Right lobe of liver (tissue), 4 donors: ENCODE measurements around the gene HS1BP3.

Experiments
- POLR2A ChIP-seq: fragments of 450-650 bp; IDR thresholded peaks from one replicate; pipeline ENCODE4 v1.6.1; 2017; ENCODE audit warnings: antibody characterized with exemption, mild to moderate bottlenecking
- TF ChIP-seq, protein P1 (sequence below), 4 donors: fragments of 200-600 bp in 3 of 4; fragments of 450-650 bp in 1 of 4; IDR thresholded peaks; one replicate each; pipeline versions ENCODE4 v1.5.1 to v1.8.0; 2016 to 2022; ENCODE audit warnings: antibody characterized with exemption in 4 of 4, mild to moderate bottlenecking in 2 of 4
- donor health status: DM: no; HTN: no; CAD: no.
- donor health status: DM: no; HTN: no; CAD: no.
- donor health status: DM: no; HTN: yes; CAD: no.

DNA sequence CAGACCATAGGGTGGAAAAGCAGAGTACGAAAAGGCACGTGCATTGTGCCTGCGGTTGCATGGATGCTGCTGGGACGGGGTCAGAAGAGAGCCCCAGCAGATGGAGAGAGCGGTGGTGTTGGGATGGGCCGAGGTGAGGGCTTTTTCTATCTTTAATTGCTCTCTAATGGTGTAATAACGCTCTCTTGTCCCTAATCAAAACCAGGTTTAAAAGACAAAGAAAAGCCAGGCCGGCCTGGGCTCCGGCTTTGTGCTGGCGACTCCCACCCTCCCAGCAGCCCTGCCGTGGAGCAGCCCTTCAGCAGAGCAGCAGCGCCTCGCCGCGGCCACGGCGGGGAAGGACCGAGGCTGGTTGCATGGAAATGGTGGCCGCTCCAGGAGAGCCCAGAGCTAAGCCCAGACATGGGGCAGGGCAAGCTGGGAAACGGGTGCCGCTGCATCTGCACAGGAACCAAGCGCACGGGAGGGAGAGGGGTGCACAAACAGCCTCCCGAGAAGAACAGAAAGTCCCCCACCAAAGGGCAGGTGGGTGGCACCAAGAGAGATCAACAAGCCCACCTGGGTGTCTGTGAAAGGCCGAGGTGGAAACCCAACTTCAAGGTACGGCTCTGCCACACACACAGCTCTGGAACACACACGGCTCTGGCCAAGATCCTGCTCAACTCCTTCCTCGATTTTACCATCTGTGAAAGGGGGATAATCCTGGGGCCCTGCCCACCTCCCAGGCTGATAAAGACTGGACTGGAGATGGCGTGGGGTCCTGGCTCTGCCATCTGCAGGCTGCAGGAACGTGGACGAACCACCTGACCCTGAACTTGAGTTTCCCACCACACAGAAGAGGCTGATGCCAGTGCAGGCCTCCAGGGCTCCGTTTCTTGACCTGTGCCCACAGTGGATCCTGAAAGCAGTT is 15.0 kb downstream of the HS1BP3 start:
- TF ChIP-seq POLR2A: no peak
- TF ChIP-seq, protein P1, sequence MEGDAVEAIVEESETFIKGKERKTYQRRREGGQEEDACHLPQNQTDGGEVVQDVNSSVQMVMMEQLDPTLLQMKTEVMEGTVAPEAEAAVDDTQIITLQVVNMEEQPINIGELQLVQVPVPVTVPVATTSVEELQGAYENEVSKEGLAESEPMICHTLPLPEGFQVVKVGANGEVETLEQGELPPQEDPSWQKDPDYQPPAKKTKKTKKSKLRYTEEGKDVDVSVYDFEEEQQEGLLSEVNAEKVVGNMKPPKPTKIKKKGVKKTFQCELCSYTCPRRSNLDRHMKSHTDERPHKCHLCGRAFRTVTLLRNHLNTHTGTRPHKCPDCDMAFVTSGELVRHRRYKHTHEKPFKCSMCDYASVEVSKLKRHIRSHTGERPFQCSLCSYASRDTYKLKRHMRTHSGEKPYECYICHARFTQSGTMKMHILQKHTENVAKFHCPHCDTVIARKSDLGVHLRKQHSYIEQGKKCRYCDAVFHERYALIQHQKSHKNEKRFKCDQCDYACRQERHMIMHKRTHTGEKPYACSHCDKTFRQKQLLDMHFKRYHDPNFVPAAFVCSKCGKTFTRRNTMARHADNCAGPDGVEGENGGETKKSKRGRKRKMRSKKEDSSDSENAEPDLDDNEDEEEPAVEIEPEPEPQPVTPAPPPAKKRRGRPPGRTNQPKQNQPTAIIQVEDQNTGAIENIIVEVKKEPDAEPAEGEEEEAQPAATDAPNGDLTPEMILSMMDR (IDR thresholded peaks at IDR 0.05): peak; percentile 88 to 96 (median 94)
